ENCODE results near the gene CACNA2D3.

Gene CACNA2D3

GRCh38 chr3:54324103-54324502, 201.8 kb downstream of the CACNA2D3 start:
- Histone ChIP-seq H3K9ac (ENCODE audit: low read depth, low read length) (no peak overlapping the region), H3K36me3 (ENCODE audit: insufficient read depth, low read depth, low read length) (no peaks in the 10 kb centered on the region), H3K4me1 (ENCODE audit: insufficient read depth, low read length) (peaks cover 5% of the 10 kb centered on the region), H3K4me3 (ENCODE audit: low read length) (no peak overlapping the region), H3K27me3 (ENCODE audit: insufficient read depth, low read length) (no peaks in the 10 kb centered on the region), H3K27ac (ENCODE audit: low read length) (no peak overlapping the region), H3K9me3 (ENCODE audit: insufficient read depth, low read depth, low read length) (no peaks in the 10 kb centered on the region)

DNA sequence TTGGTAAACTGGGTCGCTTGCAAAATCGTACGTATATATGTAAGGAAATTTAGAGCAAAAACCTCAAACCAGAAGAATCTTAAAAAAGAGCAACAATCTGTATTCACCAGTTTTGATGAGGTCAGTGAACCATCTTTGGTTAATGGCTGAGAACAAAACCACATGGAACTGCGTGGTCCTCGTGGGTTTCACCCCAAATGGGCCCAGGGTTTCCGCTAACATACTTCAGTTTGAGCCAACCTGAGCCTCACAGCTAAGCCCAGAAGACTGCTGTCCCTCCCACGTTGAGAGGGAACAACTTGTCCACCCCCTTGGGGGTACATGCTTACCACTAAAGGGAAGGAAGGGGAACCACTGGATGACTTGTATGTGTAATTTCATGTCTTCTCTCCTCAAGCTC, 204.6 kb downstream of the CACNA2D3 start:
- no peaks in the 10 kb centered on the region for H3K9me3 ChIP-seq (ENCODE audit: insufficient read depth, low read depth, low read length)
- peaks cover 5% of the 10 kb centered on the region for H3K4me1 ChIP-seq (ENCODE audit: insufficient read depth, low read length)
- no peaks in the 10 kb centered on the region for H3K27me3 ChIP-seq (ENCODE audit: insufficient read depth, low read length)
- no peak overlapping the region for H3K9ac ChIP-seq (ENCODE audit: low read depth, low read length)
- H3K4me3 ChIP-seq (ENCODE audit: low read length), result no peak overlapping the region
- H3K27ac ChIP-seq (ENCODE audit: low read length), result no peak overlapping the region
- no peaks in the 10 kb centered on the region for H3K36me3 ChIP-seq (ENCODE audit: insufficient read depth, low read depth, low read length)

- no peaks in the 10 kb centered on the region for H3K27me3 ChIP-seq (ENCODE audit: insufficient read depth, low read length)
- H3K4me3 ChIP-seq (ENCODE audit: low read length), result no peak overlapping the region
- H3K4me1 ChIP-seq (ENCODE audit: insufficient read depth, low read length), result no peaks in the 10 kb centered on the region; the same call in 1 of the 2 replicates
- H3K27ac ChIP-seq (ENCODE audit: low read length), result no peak overlapping the region
- no peak overlapping the region for H3K9ac ChIP-seq (ENCODE audit: low read depth, low read length)
- no peaks in the 10 kb centered on the region for H3K9me3 ChIP-seq (ENCODE audit: insufficient read depth, low read depth, low read length)
- H3K36me3 ChIP-seq (ENCODE audit: insufficient read depth, low read depth, low read length), result no peaks in the 10 kb centered on the region
Observed at GRCh38 chr3:54331341-54331740, 209.0 kb downstream of the CACNA2D3 start.

DNA sequence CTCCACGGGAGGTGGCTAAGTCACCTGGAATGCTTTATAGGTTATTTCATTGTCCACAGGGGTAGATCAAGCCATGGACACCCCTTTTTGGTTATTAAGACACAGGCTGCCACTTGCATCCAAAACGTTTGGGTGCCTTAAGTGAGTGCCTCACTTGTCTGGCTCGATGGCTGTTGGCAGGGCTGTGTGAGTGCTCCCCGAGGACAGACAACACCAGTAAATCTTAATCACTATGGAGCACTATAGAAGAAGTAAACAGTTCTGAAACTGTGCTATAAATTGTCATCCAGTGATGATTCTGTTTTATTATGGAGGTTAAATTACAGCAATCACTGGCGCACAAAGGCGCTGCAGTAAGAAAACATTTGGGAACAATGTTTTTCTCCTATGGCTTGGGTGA, 215.5 kb downstream of the CACNA2D3 start:
- H3K27ac ChIP-seq (ENCODE audit: low read length), result no peak overlapping the region
- H3K9me3 ChIP-seq (ENCODE audit: insufficient read depth, low read depth, low read length), result no peaks in the 10 kb centered on the region
- H3K4me3 ChIP-seq (ENCODE audit: low read length), result no peak overlapping the region
- no peak overlapping the region for H3K9ac ChIP-seq (ENCODE audit: low read depth, low read length)
- no peaks in the 10 kb centered on the region for H3K4me1 ChIP-seq (ENCODE audit: insufficient read depth, low read length)
- no peaks in the 10 kb centered on the region for H3K36me3 ChIP-seq (ENCODE audit: insufficient read depth, low read depth, low read length)
- H3K27me3 ChIP-seq (ENCODE audit: insufficient read depth, low read length), result no peaks in the 10 kb centered on the region

DNA sequence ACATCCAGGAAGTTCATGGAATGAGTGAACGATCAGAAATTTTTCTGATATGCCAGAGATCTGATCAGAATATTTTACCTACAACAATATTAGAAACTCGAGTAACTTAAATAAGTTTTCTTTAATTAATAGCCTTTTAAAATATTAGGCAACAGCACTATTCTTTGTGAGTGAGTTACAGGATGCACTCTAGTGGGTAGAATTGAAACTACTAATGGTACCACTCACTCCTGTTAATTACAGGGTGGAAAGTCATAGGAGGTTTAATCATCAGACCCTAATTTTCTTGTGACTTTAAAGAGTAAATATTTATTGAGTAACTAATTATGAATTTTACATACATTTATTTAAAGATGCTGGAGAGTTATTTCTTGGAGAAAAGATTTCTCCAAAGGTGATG, 217.3 kb downstream of the CACNA2D3 start:
- H3K9ac ChIP-seq (ENCODE audit: low read depth, low read length), result no peak overlapping the region
- no peak overlapping the region for H3K4me3 ChIP-seq (ENCODE audit: low read length)
- H3K9me3 ChIP-seq (ENCODE audit: insufficient read depth, low read depth, low read length), result no peaks in the 10 kb centered on the region
- H3K27ac ChIP-seq (ENCODE audit: low read length), result no peak overlapping the region
- no peaks in the 10 kb centered on the region for H3K36me3 ChIP-seq (ENCODE audit: insufficient read depth, low read depth, low read length)
- H3K27me3 ChIP-seq (ENCODE audit: insufficient read depth, low read length), result no peaks in the 10 kb centered on the region
- peaks cover 12% of the 10 kb centered on the region for H3K4me1 ChIP-seq (ENCODE audit: insufficient read depth, low read length)

DNA sequence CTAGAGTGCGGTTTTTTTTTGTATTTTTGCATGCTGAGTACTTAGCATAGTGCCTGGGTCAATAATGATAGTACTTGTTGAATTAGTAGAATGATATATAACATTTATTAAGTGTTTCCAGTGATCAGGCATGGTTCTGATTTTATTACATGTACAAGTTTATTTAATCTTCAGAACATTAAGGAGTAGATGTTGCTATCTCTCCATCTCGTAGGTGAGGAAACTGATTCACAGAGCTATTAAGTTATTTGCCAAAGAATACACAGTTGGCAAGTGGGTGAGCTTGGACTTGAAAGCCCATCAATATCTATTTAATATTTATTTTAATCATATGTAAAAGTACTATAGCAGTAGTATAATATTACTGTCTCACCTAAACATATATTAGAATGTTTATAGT, 219.5 kb downstream of the CACNA2D3 start:
- Histone ChIP-seq H3K27ac (ENCODE audit: low read length) (no peak overlapping the region), H3K9me3 (ENCODE audit: insufficient read depth, low read depth, low read length) (no peaks in the 10 kb centered on the region), H3K4me1 (ENCODE audit: insufficient read depth, low read length) (peaks cover 25% of the 10 kb centered on the region), H3K4me3 (ENCODE audit: low read length) (no peak overlapping the region), H3K36me3 (ENCODE audit: insufficient read depth, low read depth, low read length) (no peaks in the 10 kb centered on the region), H3K9ac (ENCODE audit: low read depth, low read length) (no peak overlapping the region), H3K27me3 (ENCODE audit: insufficient read depth, low read length) (no peaks in the 10 kb centered on the region)

GRCh38 chr3:54342676-54343075, 220.3 kb downstream of the CACNA2D3 start:
- Histone ChIP-seq H3K9ac (ENCODE audit: low read depth, low read length) (no peak overlapping the region), H3K36me3 (ENCODE audit: insufficient read depth, low read depth, low read length) (no peaks in the 10 kb centered on the region), H3K4me3 (ENCODE audit: low read length) (no peak overlapping the region), H3K4me1 (ENCODE audit: insufficient read depth, low read length) (peaks cover 25% of the 10 kb centered on the region), H3K27ac (ENCODE audit: low read length) (no peak overlapping the region), H3K9me3 (ENCODE audit: insufficient read depth, low read depth, low read length) (no peaks in the 10 kb centered on the region), H3K27me3 (ENCODE audit: insufficient read depth, low read length) (no peaks in the 10 kb centered on the region)

- Histone ChIP-seq H3K9me3 (ENCODE audit: insufficient read depth, low read depth, low read length) (no peaks in the 10 kb centered on the region), H3K27me3 (ENCODE audit: insufficient read depth, low read length) (no peaks in the 10 kb centered on the region), H3K27ac (ENCODE audit: low read length) (no peak overlapping the region), H3K4me3 (ENCODE audit: low read length) (no peak overlapping the region), H3K9ac (ENCODE audit: low read depth, low read length) (no peak overlapping the region), H3K4me1 (ENCODE audit: insufficient read depth, low read length) (peaks cover 25% of the 10 kb centered on the region), H3K36me3 (ENCODE audit: insufficient read depth, low read depth, low read length) (no peaks in the 10 kb centered on the region)
Observed at GRCh38 chr3:54343495-54343894, 221.1 kb downstream of the CACNA2D3 start.

GRCh38 chr3:54344601-54345231, 222.4 kb downstream of the CACNA2D3 start:
- no peak overlapping the region for H3K4me3 ChIP-seq (ENCODE audit: low read length)
- H3K9ac ChIP-seq (ENCODE audit: low read depth, low read length), result 0 out of 2 replicates have a peak overlapping the region, but pooled peaks have one; percentile 15
- H3K27me3 ChIP-seq (ENCODE audit: insufficient read depth, low read length), result no peaks in the 10 kb centered on the region
- H3K9me3 ChIP-seq (ENCODE audit: insufficient read depth, low read depth, low read length), result no peaks in the 10 kb centered on the region
- no peaks in the 10 kb centered on the region for H3K36me3 ChIP-seq (ENCODE audit: insufficient read depth, low read depth, low read length)
- H3K4me1 ChIP-seq (ENCODE audit: insufficient read depth, low read length), result peaks cover 29% of the 10 kb centered on the region
- H3K27ac ChIP-seq (ENCODE audit: low read length), result no peak overlapping the region

DNA sequence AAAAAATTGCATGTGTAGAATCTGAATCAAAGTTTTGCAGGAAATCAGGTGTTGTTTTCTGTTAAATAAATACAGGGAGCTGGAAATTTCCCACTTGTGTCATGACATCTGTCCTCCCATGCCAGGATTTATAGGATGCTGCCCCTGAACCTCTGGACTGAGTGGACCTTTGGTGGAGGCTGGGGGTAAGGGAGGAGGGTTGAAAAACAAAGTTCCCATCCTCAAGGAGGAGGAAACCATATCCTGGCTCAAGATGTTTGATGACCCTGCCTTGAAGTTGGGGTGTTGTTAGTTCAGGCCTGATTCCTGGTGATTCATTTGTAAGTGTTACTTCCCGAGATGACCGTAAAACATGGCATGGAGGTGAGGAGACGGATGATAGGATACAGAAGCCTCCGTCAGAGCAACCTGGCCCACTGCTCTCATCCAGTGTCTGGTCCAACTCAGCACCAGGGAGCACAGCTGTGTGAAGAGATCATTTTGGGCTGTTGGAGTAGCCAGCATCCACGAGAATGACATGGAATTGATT, 223.6 kb downstream of the CACNA2D3 start:
- Histone ChIP-seq H3K36me3 (ENCODE audit: insufficient read depth, low read depth, low read length) (no peaks in the 10 kb centered on the region), H3K4me1 (ENCODE audit: insufficient read depth, low read length) (peaks cover 31% of the 10 kb centered on the region), H3K4me3 (ENCODE audit: low read length) (no peak overlapping the region), H3K9me3 (ENCODE audit: insufficient read depth, low read depth, low read length) (no peaks in the 10 kb centered on the region), H3K27ac (ENCODE audit: low read length) (no peak overlapping the region), H3K9ac (ENCODE audit: low read depth, low read length) (no peak overlapping the region), H3K27me3 (ENCODE audit: insufficient read depth, low read length) (no peaks in the 10 kb centered on the region)

GRCh38 chr3:54347060-54347459, 224.7 kb downstream of the CACNA2D3 start:
- no peak overlapping the region for H3K4me3 ChIP-seq (ENCODE audit: low read length)
- H3K9me3 ChIP-seq (ENCODE audit: insufficient read depth, low read depth, low read length), result no peaks in the 10 kb centered on the region
- H3K9ac ChIP-seq (ENCODE audit: low read depth, low read length), result no peak overlapping the region
- no peaks in the 10 kb centered on the region for H3K36me3 ChIP-seq (ENCODE audit: insufficient read depth, low read depth, low read length)
- H3K27me3 ChIP-seq (ENCODE audit: insufficient read depth, low read length), result no peaks in the 10 kb centered on the region
- H3K4me1 ChIP-seq (ENCODE audit: insufficient read depth, low read length), result peaks cover 31% of the 10 kb centered on the region
- H3K27ac ChIP-seq (ENCODE audit: low read length), result no peak overlapping the region

DNA sequence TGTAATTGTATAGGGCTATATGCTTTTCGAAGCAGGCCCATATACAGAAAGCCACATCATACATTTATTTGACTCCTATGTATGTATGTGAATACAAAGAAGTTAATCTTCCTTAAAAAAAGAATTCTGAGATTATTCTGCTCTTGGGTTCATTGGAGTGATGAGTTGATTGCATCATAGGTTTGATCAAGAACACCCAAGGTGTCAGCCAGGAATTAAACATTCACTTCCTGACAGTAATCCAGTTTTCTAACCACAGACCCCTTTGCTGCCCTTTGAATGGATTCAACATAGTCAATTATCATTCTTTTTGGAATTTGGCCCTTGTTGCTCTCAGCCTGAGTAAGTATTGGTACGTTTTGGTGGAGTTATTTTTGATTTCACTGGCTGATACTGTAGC, 225.6 kb downstream of the CACNA2D3 start:
- Histone ChIP-seq H3K4me1 (ENCODE audit: insufficient read depth, low read length) (peaks cover 31% of the 10 kb centered on the region), H3K4me3 (ENCODE audit: low read length) (no peak overlapping the region), H3K9me3 (ENCODE audit: insufficient read depth, low read depth, low read length) (no peaks in the 10 kb centered on the region), H3K27ac (ENCODE audit: low read length) (no peak overlapping the region), H3K27me3 (ENCODE audit: insufficient read depth, low read length) (no peaks in the 10 kb centered on the region), H3K9ac (ENCODE audit: low read depth, low read length) (no peak overlapping the region), H3K36me3 (ENCODE audit: insufficient read depth, low read depth, low read length) (no peaks in the 10 kb centered on the region)

Data from iPS-20b (cell line).